Activated effector memory CD4-positive, alpha-beta T cell treated with Interleukin-2 at 50 U/mL for 16 hours (primary cell): ENCODE data around the gene ACSL6.

Experiments
- DNase-seq: peaks from one replicate; pipeline ENCODE4 v3.0.0-alpha.2; 2020

Gene ACSL6

GRCh38 chr5:131998431-131999040 lies 12.9 kb downstream of the ACSL6 start:
- DNase-seq = no peak

- no peak for DNase-seq
Measured at GRCh38 chr5:131997727-131998117, 13.7 kb downstream of the ACSL6 start.

GRCh38 chr5:131997026-131997726 lies 14.3 kb downstream of the ACSL6 start:
- no peak for DNase-seq

GRCh38 chr5:131996210-131997025 lies 15.0 kb downstream of the ACSL6 start:
- no peak for DNase-seq

GRCh38 chr5:131994533-131995226 lies 16.8 kb downstream of the ACSL6 start:
- no peak for DNase-seq

GRCh38 chr5:131994090-131994489 lies 17.4 kb downstream of the ACSL6 start:
- DNase-seq = no peak

GRCh38 chr5:131993676-131994075 lies 17.8 kb downstream of the ACSL6 start:
- no peak for DNase-seq

- no peak for DNase-seq
Measured at GRCh38 chr5:131992370-131992769, 19.1 kb downstream of the ACSL6 start.

GRCh38 chr5:131991593-131992324 lies 19.7 kb downstream of the ACSL6 start:
- no peak for DNase-seq

- DNase-seq = no peak
Measured at GRCh38 chr5:131990716-131991115, 20.7 kb downstream of the ACSL6 start.

- no peak for DNase-seq
Measured at GRCh38 chr5:131988601-131989000, 22.9 kb downstream of the ACSL6 start.

GRCh38 chr5:131987251-131987650 lies 24.2 kb downstream of the ACSL6 start:
- no peak for DNase-seq

- DNase-seq = no peak
Measured at GRCh38 chr5:131986161-131986912, 25.1 kb downstream of the ACSL6 start.

- DNase-seq = no peak
Measured at GRCh38 chr5:131984956-131985665, 26.3 kb downstream of the ACSL6 start.

- no peak for DNase-seq
Measured at GRCh38 chr5:131983244-131983771, 28.1 kb downstream of the ACSL6 start.

GRCh38 chr5:131981516-131981915 lies 29.9 kb downstream of the ACSL6 start:
- no peak for DNase-seq

- DNase-seq = no peak
Measured at GRCh38 chr5:131980696-131981095, 30.8 kb downstream of the ACSL6 start.

GRCh38 chr5:131979816-131980215 lies 31.6 kb downstream of the ACSL6 start:
- no peak for DNase-seq

- no peak for DNase-seq
Measured at GRCh38 chr5:131977212-131977604, 34.2 kb downstream of the ACSL6 start.

- DNase-seq = no peak
Measured at GRCh38 chr5:131976414-131977211, 34.8 kb downstream of the ACSL6 start.
